ENCODE data around the gene TNFSF9.

TNFSF9 gene

GRCh38 chr19:6519289-6519688, 11.5 kb upstream of the TNFSF9 start:
- peak; percentile 27 for DNase-seq (ENCODE audit: extremely low read depth, low read depth)
- TF ChIP-seq CTCF (IDR thresholded peaks at IDR 0.05; ENCODE audit: low read depth, low read length), result no peak

- no peak for DNase-seq (ENCODE audit: extremely low read depth, low read depth)
- TF ChIP-seq CTCF (IDR thresholded peaks at IDR 0.05; ENCODE audit: low read depth, low read length), result no peak
These were observed 8.8 kb upstream of the TNFSF9 start for GRCh38 chr19:6521718-6522646.

GRCh38 chr19:6522712-6523111, 8.1 kb upstream of the TNFSF9 start:
- no peak for DNase-seq (ENCODE audit: extremely low read depth, low read depth)
- TF ChIP-seq CTCF (IDR thresholded peaks at IDR 0.05; ENCODE audit: low read depth, low read length), result no peak

- DNase-seq (ENCODE audit: extremely low read depth, low read depth), result no peak
- TF ChIP-seq CTCF (IDR thresholded peaks at IDR 0.05; ENCODE audit: low read depth, low read length), result no peak
These were observed 6.5 kb upstream of the TNFSF9 start for GRCh38 chr19:6524311-6524710.

- no peak for DNase-seq (ENCODE audit: extremely low read depth, low read depth)
- TF ChIP-seq CTCF (IDR thresholded peaks at IDR 0.05; ENCODE audit: low read depth, low read length), result no peak
These were observed 2.8 kb upstream of the TNFSF9 start for GRCh38 chr19:6527893-6528543.

GRCh38 chr19:6528544-6529121, 2.2 kb upstream of the TNFSF9 start:
- no peak for DNase-seq (ENCODE audit: extremely low read depth, low read depth)
- no peak for TF ChIP-seq CTCF (IDR thresholded peaks at IDR 0.05; ENCODE audit: low read depth, low read length)

- TF ChIP-seq CTCF (IDR thresholded peaks at IDR 0.05; ENCODE audit: low read depth, low read length), result no peak
- no peak for DNase-seq (ENCODE audit: extremely low read depth, low read depth)
These were observed 1.5 kb upstream of the TNFSF9 start for GRCh38 chr19:6529351-6529750.

All from AG09319 (cell line).